SK-MEL-5 (cell line): ENCODE measurements around the gene PIGZ. TPM values are rescaled to one million over a fixed set of nuclear protein-coding genes. Genes with fewer than 3 reads are reported as not detected.

Experiments
- total RNA-seq: library from RNA; depleted of rRNA; stranded (reverse); fragments of >200 nt; shearing (Covaris generic); gene quantifications from 2 replicates; pipeline ENCODE4 v1.2.3, GENCODE V29; 2014; rRNA removed

PIGZ gene
- total RNA-seq, 1 experiment from 2014 or later: 1.2 TPM

Other genes starting within 250 kb of the PIGZ start
- gene PAK2, start 229.0 kb downstream of the PIGZ start, total RNA-seq: 26.7 and 30.8 TPM in 2 replicates
- gene SENP5, start 100.9 kb downstream of the PIGZ start, total RNA-seq: 40.0 and 41.9 TPM in 2 replicates
- gene NCBP2, start 26.3 kb downstream of the PIGZ start, total RNA-seq: 90.4 and 94.8 TPM in 2 replicates
- gene MELTF, start 61.0 kb upstream of the PIGZ start, total RNA-seq: 188 and 210 TPM in 2 replicates